ENCODE results near the gene ZBED5.

The ZBED5 gene

GRCh38 chr11:10813945-10814344 lies 43.9 kb downstream of the ZBED5 start:
- TF ChIP-seq POLR2AphosphoS5 (IDR thresholded peaks at IDR 0.05; ENCODE audit: borderline replicate concordance, low read depth, low read length) (no peak), FOXP2 (optimal IDR thresholded peaks at IDR 0.05; ENCODE audit: control extremely low read depth, extremely low read length, insufficient read depth) (no peak), EZH2 (IDR thresholded peaks at IDR 0.05) (no peak)
- H3K9ac ChIP-seq (ENCODE audit: insufficient read length) = no peak overlapping the region
- H3K9me3 ChIP-seq (ENCODE audit: low read depth, low read length) = no peaks in the 10 kb centered on the region
- H3K27ac ChIP-seq = no peak overlapping the region
- no peaks in the 10 kb centered on the region for H3K36me3 ChIP-seq (ENCODE audit: insufficient read depth, low read length)
- DNase-seq (ENCODE audit: low read depth, low spot score) = no peak
- no peak overlapping the region for H3K4me3 ChIP-seq

DNA sequence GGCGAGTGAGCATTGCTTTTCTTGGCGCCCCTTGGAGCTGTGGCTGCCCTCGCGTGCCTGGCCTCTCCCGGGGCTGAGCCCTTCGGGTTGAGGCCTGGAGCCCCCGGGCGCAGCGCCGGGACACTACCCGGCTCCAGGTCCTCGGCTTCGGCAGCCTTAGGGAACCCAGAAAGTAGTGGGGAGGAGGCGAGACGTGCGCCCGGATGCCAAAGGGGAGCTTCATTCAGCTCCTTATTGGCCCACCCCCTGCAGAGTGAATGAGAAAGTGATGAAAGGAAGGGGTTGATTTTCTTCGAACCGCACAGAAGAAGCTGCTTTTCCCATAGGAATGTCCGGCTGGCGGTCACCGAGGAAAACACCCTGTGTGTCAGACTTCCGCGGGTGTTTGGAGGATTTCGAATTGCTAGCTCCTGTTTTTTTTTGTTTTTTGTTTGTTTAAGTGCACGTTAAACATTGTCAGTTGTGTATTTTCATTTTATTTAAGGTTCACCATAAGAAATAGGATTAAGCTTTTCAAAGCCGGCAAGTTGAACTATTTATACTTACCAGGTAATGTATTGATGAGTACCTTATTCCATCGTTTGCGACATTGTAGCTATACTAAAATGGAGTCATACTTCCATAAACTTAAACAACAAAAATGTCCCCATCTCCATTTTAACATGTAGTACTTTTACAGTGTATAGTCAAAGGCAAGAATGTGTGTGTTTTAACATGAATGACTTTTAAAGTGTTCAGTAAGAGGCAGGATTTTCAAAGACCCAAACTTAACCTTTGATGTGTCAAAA lies 48.3 kb downstream of the ZBED5 start:
- H3K27ac ChIP-seq = peak overlapping the region; percentile 82
- H3K9ac ChIP-seq (ENCODE audit: insufficient read length) = peak overlapping the region; percentile 91
- no peak for TF ChIP-seq POLR2AphosphoS5 (IDR thresholded peaks at IDR 0.05; ENCODE audit: borderline replicate concordance, low read depth, low read length)
- no peak for TF ChIP-seq EZH2 (IDR thresholded peaks at IDR 0.05)
- no peak for TF ChIP-seq FOXP2 (optimal IDR thresholded peaks at IDR 0.05; ENCODE audit: control extremely low read depth, extremely low read length, insufficient read depth)
- peaks cover 32% of the 10 kb centered on the region for H3K36me3 ChIP-seq (ENCODE audit: insufficient read depth, low read length)
- peak overlapping the region; percentile 86 for H3K4me3 ChIP-seq
- H3K9me3 ChIP-seq (ENCODE audit: low read depth, low read length) = no peaks in the 10 kb centered on the region
- no peak for DNase-seq (ENCODE audit: low read depth, low spot score)

GRCh38 chr11:10808553-10809372 lies 49.1 kb downstream of the ZBED5 start, which contains the start of gene EIF4G2:
Gene EIF4G2 (minus strand): TSS chr11:10808926.
- peak within 1 kb of the TSS; percentile 86 for H3K4me3 ChIP-seq
- TF ChIP-seq FOXP2 (optimal IDR thresholded peaks at IDR 0.05; ENCODE audit: control extremely low read depth, extremely low read length, insufficient read depth) (peak; percentile 64), EZH2 (IDR thresholded peaks at IDR 0.05) (no peak), POLR2AphosphoS5 (IDR thresholded peaks at IDR 0.05; ENCODE audit: borderline replicate concordance, low read depth, low read length) (peak; percentile 100)
- DNase-seq (ENCODE audit: low read depth, low spot score) = peak; percentile 88
- peak within 1 kb of the TSS; percentile 99 for H3K9ac ChIP-seq (ENCODE audit: insufficient read length)
- H3K27ac ChIP-seq = peak within 1 kb of the TSS; percentile 96
- peaks cover 40% of the 10 kb centered on the region for H3K36me3 ChIP-seq (ENCODE audit: insufficient read depth, low read length)
- no peaks in the 10 kb centered on the region for H3K9me3 ChIP-seq (ENCODE audit: low read depth, low read length)

DNA sequence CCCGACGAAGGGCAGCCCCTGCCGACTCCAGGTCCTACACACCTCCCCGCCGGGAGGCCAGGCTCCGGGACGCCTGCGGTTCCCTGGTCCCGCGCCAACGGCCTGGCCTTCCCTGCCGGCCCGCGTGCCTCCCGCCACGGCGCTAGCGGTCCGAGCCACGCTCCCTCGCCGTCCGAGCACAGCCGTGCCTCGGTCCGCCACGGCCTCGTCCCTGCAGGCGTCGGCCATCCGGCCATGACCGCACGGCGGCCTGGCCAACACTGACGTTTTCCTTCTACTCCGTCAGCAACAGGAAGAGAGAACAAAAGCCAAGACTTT lies 49.7 kb downstream of the ZBED5 start:
- peak overlapping the region; percentile 86 for H3K4me3 ChIP-seq
- no peak for DNase-seq (ENCODE audit: low read depth, low spot score)
- H3K36me3 ChIP-seq (ENCODE audit: insufficient read depth, low read length) = peaks cover 46% of the 10 kb centered on the region
- TF ChIP-seq EZH2 (IDR thresholded peaks at IDR 0.05) (no peak), POLR2AphosphoS5 (IDR thresholded peaks at IDR 0.05; ENCODE audit: borderline replicate concordance, low read depth, low read length) (no peak), FOXP2 (optimal IDR thresholded peaks at IDR 0.05; ENCODE audit: control extremely low read depth, extremely low read length, insufficient read depth) (no peak)
- peak overlapping the region; percentile 96 for H3K27ac ChIP-seq
- peak overlapping the region; percentile 99 for H3K9ac ChIP-seq (ENCODE audit: insufficient read length)
- H3K9me3 ChIP-seq (ENCODE audit: low read depth, low read length) = no peaks in the 10 kb centered on the region

DNA sequence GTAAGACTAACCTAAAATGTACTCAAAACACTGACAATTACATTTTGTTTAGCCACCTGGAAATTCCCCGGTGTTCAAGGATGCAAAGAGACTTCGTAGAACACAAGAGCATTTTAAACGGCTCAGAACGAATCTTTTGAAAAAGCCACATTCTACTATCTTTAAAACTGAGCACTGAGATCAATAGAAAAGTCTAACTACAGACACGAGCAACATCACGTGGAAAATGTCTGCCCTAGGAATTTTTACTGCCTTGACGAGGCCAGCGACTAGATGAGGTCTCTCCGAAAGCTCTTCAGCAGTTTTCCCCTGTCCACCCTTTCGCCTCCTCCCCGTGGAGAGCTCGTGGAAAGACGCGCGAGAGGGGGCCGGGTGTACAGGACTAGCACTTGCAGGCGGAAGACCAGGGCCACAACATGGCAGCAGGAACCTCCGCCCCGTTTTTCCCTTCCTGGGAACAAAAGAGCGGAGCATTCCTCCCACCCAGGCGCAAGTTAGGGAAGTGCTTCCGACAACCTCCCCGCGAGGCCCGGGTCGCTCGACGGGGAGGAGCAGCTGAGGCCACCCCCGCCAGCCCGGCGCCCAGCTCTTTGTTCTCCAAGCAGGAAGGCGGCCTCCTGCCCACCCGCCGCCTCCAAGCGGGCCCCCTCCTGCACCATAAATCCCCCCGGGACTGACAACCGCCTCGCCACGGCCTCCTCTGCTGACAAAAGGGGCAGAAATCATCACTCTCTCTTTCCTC lies 50.2 kb downstream of the ZBED5 start:
- H3K36me3 ChIP-seq (ENCODE audit: insufficient read depth, low read length) = peaks cover 51% of the 10 kb centered on the region
- peak overlapping the region; percentile 96 for H3K27ac ChIP-seq
- DNase-seq (ENCODE audit: low read depth, low spot score) = no peak
- peak overlapping the region; percentile 99 for H3K9ac ChIP-seq (ENCODE audit: insufficient read length)
- H3K4me3 ChIP-seq = peak overlapping the region; percentile 86
- H3K9me3 ChIP-seq (ENCODE audit: low read depth, low read length) = no peaks in the 10 kb centered on the region
- no peak for TF ChIP-seq EZH2 (IDR thresholded peaks at IDR 0.05)
- TF ChIP-seq POLR2AphosphoS5 (IDR thresholded peaks at IDR 0.05; ENCODE audit: borderline replicate concordance, low read depth, low read length) = no peak
- no peak for TF ChIP-seq FOXP2 (optimal IDR thresholded peaks at IDR 0.05; ENCODE audit: control extremely low read depth, extremely low read length, insufficient read depth)

GRCh38 chr11:10806206-10806605 lies 51.6 kb downstream of the ZBED5 start:
- peak overlapping the region; percentile 99 for H3K9ac ChIP-seq (ENCODE audit: insufficient read length)
- peak overlapping the region; percentile 27 for H3K27ac ChIP-seq
- TF ChIP-seq POLR2AphosphoS5 (IDR thresholded peaks at IDR 0.05; ENCODE audit: borderline replicate concordance, low read depth, low read length) (no peak), FOXP2 (optimal IDR thresholded peaks at IDR 0.05; ENCODE audit: control extremely low read depth, extremely low read length, insufficient read depth) (no peak), EZH2 (IDR thresholded peaks at IDR 0.05) (no peak)
- DNase-seq (ENCODE audit: low read depth, low spot score) = no peak
- H3K9me3 ChIP-seq (ENCODE audit: low read depth, low read length) = no peaks in the 10 kb centered on the region
- H3K4me3 ChIP-seq = peak overlapping the region; percentile 86
- H3K36me3 ChIP-seq (ENCODE audit: insufficient read depth, low read length) = peaks cover 66% of the 10 kb centered on the region

- DNase-seq (ENCODE audit: low read depth, low spot score) = no peak
- H3K9ac ChIP-seq (ENCODE audit: insufficient read length) = no peak overlapping the region
- H3K27ac ChIP-seq = peak overlapping the region; percentile 27
- peaks cover 70% of the 10 kb centered on the region for H3K36me3 ChIP-seq (ENCODE audit: insufficient read depth, low read length)
- peak overlapping the region; percentile 86 for H3K4me3 ChIP-seq
- H3K9me3 ChIP-seq (ENCODE audit: low read depth, low read length) = no peaks in the 10 kb centered on the region
- TF ChIP-seq EZH2 (IDR thresholded peaks at IDR 0.05) (no peak), FOXP2 (optimal IDR thresholded peaks at IDR 0.05; ENCODE audit: control extremely low read depth, extremely low read length, insufficient read depth) (no peak), POLR2AphosphoS5 (IDR thresholded peaks at IDR 0.05; ENCODE audit: borderline replicate concordance, low read depth, low read length) (no peak)
Measured at GRCh38 chr11:10805741-10806140, 52.1 kb downstream of the ZBED5 start.

DNA sequence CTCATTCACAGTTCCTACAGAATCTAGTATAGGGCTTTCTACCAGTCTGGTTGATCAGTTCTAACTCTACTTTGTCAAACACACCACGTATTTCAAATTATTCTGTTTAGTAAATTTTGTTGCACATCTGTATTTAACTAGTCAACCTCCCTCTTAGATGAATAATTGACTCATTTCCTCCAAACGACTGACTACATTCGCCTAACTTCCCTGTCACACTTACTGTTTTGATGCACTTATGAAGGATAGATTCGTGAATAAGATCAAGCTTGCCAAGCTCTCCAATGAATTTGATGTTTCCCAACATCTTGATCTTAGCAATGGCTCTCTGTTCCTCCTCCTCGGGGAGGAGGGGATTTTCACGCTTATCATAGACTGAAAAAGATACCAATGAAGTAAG lies 54.2 kb downstream of the ZBED5 start:
- no peak overlapping the region for H3K4me3 ChIP-seq
- peak overlapping the region; percentile 47 for H3K27ac ChIP-seq
- H3K36me3 ChIP-seq (ENCODE audit: insufficient read depth, low read length) = peaks cover 91% of the 10 kb centered on the region
- no peak overlapping the region for H3K9ac ChIP-seq (ENCODE audit: insufficient read length)
- TF ChIP-seq FOXP2 (optimal IDR thresholded peaks at IDR 0.05; ENCODE audit: control extremely low read depth, extremely low read length, insufficient read depth) (no peak), EZH2 (IDR thresholded peaks at IDR 0.05) (no peak), POLR2AphosphoS5 (IDR thresholded peaks at IDR 0.05; ENCODE audit: borderline replicate concordance, low read depth, low read length) (no peak)
- no peaks in the 10 kb centered on the region for H3K9me3 ChIP-seq (ENCODE audit: low read depth, low read length)
- no peak for DNase-seq (ENCODE audit: low read depth, low spot score)

Measured in SK-N-MC (cell line).